GM23248 (cell line): ENCODE results near the gene CIDEB.

Experiments
- EZH2 ChIP-seq: fragments of 200-600 bp; sonication (generic); IDR thresholded peaks from 2 replicates; pipeline ENCODE4 v1.6.1; 2018; ENCODE audit warnings: antibody characterized with exemption, mild to moderate bottlenecking; ENCODE audit not compliant: insufficient read depth, poor library complexity, severe bottlenecking
- EZH2phosphoT487 ChIP-seq: fragments of 200-600 bp; sonication (generic); IDR thresholded peaks from 2 replicates; pipeline ENCODE4 v1.6.1; 2018; ENCODE audit warnings: antibody characterized with exemption, moderate library complexity, mild to moderate bottlenecking, low read depth; ENCODE audit not compliant: insufficient read depth

- TF ChIP-seq EZH2: no peak
- TF ChIP-seq EZH2phosphoT487: no peak
Observed at GRCh38 chr14:24349742-24350141, 42.0 kb upstream of the CIDEB start.
